ENCODE results near the gene HLA-DOA. TPM values are rescaled to one million over a fixed set of nuclear protein-coding genes. Genes with fewer than 3 reads are reported as not detected.

Gene HLA-DOA
- total RNA-seq, 1 donor from 2014 or later = 6.1 TPM

GRCh38 chr6:32976334-32977069, 32.9 kb downstream of the HLA-DOA start:
- H3K4me1 Mint-ChIP-seq = peaks cover 32% of the 10 kb centered on the region
- peak overlapping the region; percentile 20 for H3K27ac Mint-ChIP-seq
- H3K4me3 Mint-ChIP-seq = peak overlapping the region; percentile 3
- TF ChIP-seq CTCF (IDR thresholded peaks at IDR 0.05; ENCODE audit: unreplicated experiment) = no peak
- H3K9me3 Mint-ChIP-seq = no peaks in the 10 kb centered on the region
- DNase-seq (ENCODE audit: low spot score in 2 of 2, unreplicated experiment in 2 of 2) = no peak
- no peaks in the 10 kb centered on the region for H3K27me3 Mint-ChIP-seq (ENCODE audit: low read depth)
- peaks cover 66% of the 10 kb centered on the region for H3K36me3 Mint-ChIP-seq

DNA sequence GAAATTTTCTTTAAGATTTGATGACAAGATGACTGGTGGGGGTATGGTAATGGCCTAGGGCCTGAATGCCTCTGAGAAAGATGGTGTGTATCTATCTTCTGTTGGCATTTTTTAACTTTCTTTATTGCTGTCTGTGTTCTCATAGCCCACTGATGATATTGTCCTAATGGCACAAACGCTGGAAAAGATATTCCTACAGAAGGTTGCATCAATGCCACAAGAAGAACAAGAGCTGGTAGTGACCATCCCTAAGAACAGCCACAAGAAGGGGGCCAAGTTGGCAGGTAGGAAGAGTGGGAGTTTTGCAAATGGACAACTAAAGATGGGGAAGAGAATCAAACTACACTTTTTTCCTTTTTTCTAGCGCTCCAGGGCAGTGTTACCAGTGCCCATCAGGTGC, 33.5 kb downstream of the HLA-DOA start:
- H3K4me1 Mint-ChIP-seq = peaks cover 35% of the 10 kb centered on the region

GRCh38 chr6:32974541-32975308, 34.7 kb downstream of the HLA-DOA start:
- H3K4me3 Mint-ChIP-seq = peak overlapping the region; percentile 91
- H3K9me3 Mint-ChIP-seq = no peaks in the 10 kb centered on the region
- no peak for DNase-seq (ENCODE audit: low spot score in 2 of 2, unreplicated experiment in 2 of 2)
- H3K4me1 Mint-ChIP-seq = peaks cover 36% of the 10 kb centered on the region
- H3K27ac Mint-ChIP-seq = peak overlapping the region; percentile 100
- no peaks in the 10 kb centered on the region for H3K27me3 Mint-ChIP-seq (ENCODE audit: low read depth)
- no peak for TF ChIP-seq CTCF (IDR thresholded peaks at IDR 0.05; ENCODE audit: unreplicated experiment)
- peaks cover 52% of the 10 kb centered on the region for H3K36me3 Mint-ChIP-seq

More for the DNA sequence above, 33.5 kb downstream of the HLA-DOA start:
- H3K36me3 Mint-ChIP-seq = peaks cover 64% of the 10 kb centered on the region
- TF ChIP-seq CTCF (IDR thresholded peaks at IDR 0.05; ENCODE audit: unreplicated experiment) = no peak
- H3K27ac Mint-ChIP-seq = peak overlapping the region; percentile 37
- peak overlapping the region; percentile 91 for H3K4me3 Mint-ChIP-seq
- no peak for DNase-seq (ENCODE audit: low spot score in 2 of 2, unreplicated experiment in 2 of 2)
- no peaks in the 10 kb centered on the region for H3K9me3 Mint-ChIP-seq
- no peaks in the 10 kb centered on the region for H3K27me3 Mint-ChIP-seq (ENCODE audit: low read depth)

DNA sequence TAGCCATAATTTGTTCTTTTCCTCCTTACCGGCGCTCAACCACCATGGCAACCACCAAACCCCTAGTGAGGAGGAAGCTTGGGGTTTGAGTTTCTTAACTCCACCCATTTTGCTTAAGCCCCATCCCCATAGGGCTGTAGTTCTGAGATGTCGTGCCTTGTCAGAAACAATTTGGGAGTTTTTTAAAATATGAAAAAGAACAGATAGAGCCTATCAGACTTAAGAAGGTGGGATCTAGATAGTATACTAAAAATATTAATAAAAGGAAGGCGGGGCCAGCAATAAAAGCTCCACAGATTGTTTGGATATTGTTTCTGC, 35.4 kb downstream of the HLA-DOA start:
- no peaks in the 10 kb centered on the region for H3K27me3 Mint-ChIP-seq (ENCODE audit: low read depth)
- DNase-seq (ENCODE audit: low spot score in 2 of 2, unreplicated experiment in 2 of 2) = no peak
- H3K27ac Mint-ChIP-seq = peak overlapping the region; percentile 100
- H3K4me3 Mint-ChIP-seq = peak overlapping the region; percentile 91
- no peaks in the 10 kb centered on the region for H3K9me3 Mint-ChIP-seq
- H3K36me3 Mint-ChIP-seq = peaks cover 50% of the 10 kb centered on the region
- H3K4me1 Mint-ChIP-seq = peaks cover 40% of the 10 kb centered on the region
- TF ChIP-seq CTCF (IDR thresholded peaks at IDR 0.05; ENCODE audit: unreplicated experiment) = no peak

DNA sequence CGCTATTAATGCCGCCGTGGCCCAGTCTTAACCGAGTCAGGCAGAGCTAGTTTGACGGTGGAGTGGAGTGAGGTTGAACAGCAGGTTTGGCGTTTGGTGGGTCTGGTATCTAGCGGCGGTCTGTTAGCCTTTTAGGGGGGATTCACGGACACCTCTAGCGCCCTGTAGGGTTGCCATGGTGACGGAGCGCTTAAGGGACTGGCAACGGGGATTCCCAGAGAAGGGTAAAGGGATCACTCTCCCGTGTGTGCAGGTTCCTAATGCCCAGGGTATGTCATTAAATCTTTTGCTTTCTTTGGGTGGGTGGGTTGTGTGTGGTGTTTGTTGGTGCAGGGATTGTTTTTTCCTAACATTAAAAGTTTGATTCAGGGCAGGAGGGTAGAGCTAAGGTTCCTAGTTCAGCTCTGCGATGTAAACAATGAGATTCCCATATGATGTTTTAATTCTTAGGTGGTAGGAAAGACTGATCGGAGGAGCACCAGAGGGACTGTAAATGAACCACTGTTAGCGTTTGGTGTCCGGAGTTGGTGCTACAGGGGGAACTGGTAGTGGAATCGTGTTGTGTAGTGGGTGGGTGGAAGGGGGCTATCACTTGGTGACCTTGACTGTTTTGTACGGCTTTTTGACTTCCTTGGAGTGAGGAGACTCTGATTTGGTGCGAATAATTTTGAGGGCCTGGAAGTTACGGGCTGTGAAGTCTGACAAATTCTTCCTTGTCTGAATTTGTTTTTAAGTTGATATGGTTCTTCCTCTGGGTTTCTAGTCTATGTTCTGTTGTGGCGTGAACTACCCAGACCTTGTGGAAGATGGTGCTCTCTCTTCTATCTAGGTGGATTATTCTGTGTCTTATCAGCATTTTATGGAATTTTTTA, 36.0 kb downstream of the HLA-DOA start:
- Mint-ChIP-seq H3K4me1 (peaks cover 38% of the 10 kb centered on the region), H3K36me3 (peaks cover 45% of the 10 kb centered on the region)
- no peak for TF ChIP-seq CTCF (IDR thresholded peaks at IDR 0.05; ENCODE audit: unreplicated experiment)

More for the DNA sequence above, 36.0 kb downstream of the HLA-DOA start:
- Mint-ChIP-seq H3K27me3 (ENCODE audit: low read depth) (no peaks in the 10 kb centered on the region), H3K4me3 (peak overlapping the region; percentile 91), H3K27ac (peak overlapping the region; percentile 100), H3K9me3 (no peaks in the 10 kb centered on the region)
- DNase-seq (ENCODE audit: low spot score in 2 of 2, unreplicated experiment in 2 of 2) = no peak

All from mesothelial cell of epicardium (in vitro differentiated cells).